OCI-LY7 (cell line): Measurements from ENCODE around the gene QPCTL. TPM values are rescaled to one million over a fixed set of nuclear protein-coding genes. Genes with fewer than 3 reads are reported as not detected.

Experiments used
- BruUV-seq: library from RNA; stranded (reverse); fragments of 400-500 nt; replicated peaks from 2 replicates; lab custom pipeline; 2021; lab: Mats Ljungman, UMichigan
- CTCF ChIA-PET: fragments of 300-600 bp; sonication (Branson Sonifier 250); formaldehyde crosslinking; loops from one replicate; lab custom pipeline; 2022; ENCODE audit warnings: antibody characterized with exemption; ENCODE audit not compliant: unreplicated experiment; lab: Charles Lee
- POLR2A ChIA-PET: fragments of 300-600 bp; sonication (Branson Sonifier 250); formaldehyde crosslinking; loops from one replicate; lab custom pipeline; 2022; ENCODE audit warnings: antibody characterized with exemption; lab: Charles Lee
- DNase-seq: peaks from one replicate; pipeline ENCODE4 v3.0.0-alpha.2; 2015; ENCODE audit warnings: low spot score
- H2AFZ ChIP-seq: fragments of 200-600 bp; sonication (generic), shearing (Covaris generic); 2 replicates; pipeline ENCODE4 v1.6.1; 2014; ENCODE audit warnings: mild to moderate bottlenecking, antibody characterized with exemption, low read length, moderate library complexity
- H3K27ac ChIP-seq: fragments of 200-600 bp; sonication (generic); 2 replicates; pipeline ENCODE4 v1.5.1; 2014; ENCODE audit warnings: mixed run types, low read depth, mild to moderate bottlenecking, moderate library complexity, low read length, inconsistent platforms; ENCODE audit not compliant: poor library complexity, severe bottlenecking
- H3K36me3 ChIP-seq: fragments of 200-600 bp; sonication (generic); 2 replicates; pipeline ENCODE4 v1.6.1; 2014; ENCODE audit warnings: mild to moderate bottlenecking, antibody characterized with exemption, low read length, moderate library complexity, mixed read lengths; ENCODE audit not compliant: insufficient read depth
- H3K4me1 ChIP-seq: fragments of 200-600 bp; sonication (generic); 2 replicates; pipeline ENCODE4 v1.5.1; 2014; ENCODE audit warnings: mild to moderate bottlenecking, low read length; ENCODE audit not compliant: insufficient read depth, poor library complexity, severe bottlenecking
- H3K4me2 ChIP-seq: fragments of 200-600 bp; sonication (generic); 2 replicates; pipeline ENCODE4 v1.6.1; 2014; ENCODE audit warnings: mild to moderate bottlenecking, low read length
- H3K4me3 ChIP-seq: fragments of 200-600 bp; sonication (generic); 2 replicates; pipeline ENCODE4 v1.5.1; 2014; ENCODE audit warnings: mild to moderate bottlenecking, low read depth, low read length; ENCODE audit not compliant: poor library complexity, severe bottlenecking
- H3K79me2 ChIP-seq: fragments of 200-600 bp; sonication (generic); 2 replicates; pipeline ENCODE4 v1.6.1; 2016; ENCODE audit warnings: low read depth, mild to moderate bottlenecking, low read length, moderate library complexity, mixed read lengths; ENCODE audit not compliant: insufficient read depth
- H3K9me2 ChIP-seq: fragments of 200-600 bp; sonication (generic); 2 replicates; pipeline ENCODE4 v1.6.1; 2016; ENCODE audit warnings: mild to moderate bottlenecking, low read length, mixed read lengths; ENCODE audit not compliant: insufficient read depth
- H3K9me3 ChIP-seq: fragments of 200-600 bp; sonication (generic); 2 replicates; pipeline ENCODE4 v1.6.1; 2014; ENCODE audit warnings: mild to moderate bottlenecking, mixed run types, low read length, mixed read lengths
- H4K20me1 ChIP-seq: fragments of 200-600 bp; sonication (generic); 2 replicates; pipeline ENCODE4 v1.6.1; 2014; ENCODE audit warnings: mild to moderate bottlenecking, antibody characterized with exemption, low read length, moderate library complexity, mixed read lengths; ENCODE audit not compliant: insufficient read depth
- EZH2phosphoT487 ChIP-seq: fragments of 200-600 bp; sonication (generic); IDR thresholded peaks from 2 replicates; pipeline ENCODE4 v1.6.1; 2018; ENCODE audit warnings: low read depth, borderline replicate concordance, mild to moderate bottlenecking, mixed run types, antibody characterized with exemption, low read length, moderate library complexity, mixed read lengths
- intact Hi-C: fragments of 100-400 bp; cut with micrococcal nuclease; formaldehyde crosslinking; loops from one replicate; pipeline ENCODE4 v1.10.0; 2022; ENCODE audit not compliant: unreplicated experiment
- total RNA-seq, 2 experiments: library from RNA; depleted of rRNA in 1 of 2; stranded (reverse); fragments of >200 nt in 1 of 2; shearing (Covaris generic) in 1 of 2; gene quantifications; 2 replicates each; pipeline ENCODE4 v1.2.3, GENCODE V29; 2014 to 2022
- TF ChIP-seq, protein P1 (sequence below): fragments of 200-600 bp; sonication (generic); conservative IDR thresholded peaks from 2 replicates; pipeline ENCODE4 v1.5.1; 2014; ENCODE audit warnings: mild to moderate bottlenecking, antibody characterized with exemption, low read length, moderate library complexity, mixed read lengths

Gene QPCTL
- total RNA-seq, 2 experiments from 2014 or later: 24.8 to 26.3 TPM

DNA sequence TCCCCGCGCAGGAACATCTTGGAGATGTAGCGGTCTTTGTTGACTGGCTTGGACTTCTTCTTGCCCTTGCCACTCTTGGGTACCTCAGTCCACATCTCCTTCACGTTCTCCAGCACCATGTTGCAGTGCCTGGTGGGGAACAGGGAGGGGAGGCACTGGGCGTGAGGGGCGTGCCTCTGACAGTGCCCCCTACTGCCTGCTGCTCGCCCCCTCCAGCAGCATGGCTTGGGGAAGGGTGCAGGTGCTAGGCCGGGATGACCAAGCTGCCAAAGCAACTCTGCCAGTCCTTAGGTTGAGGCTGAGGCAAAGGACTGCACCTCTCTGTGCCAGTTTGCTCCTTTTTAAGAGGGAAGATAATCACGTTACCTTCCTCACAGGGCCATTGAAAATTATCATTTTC is 4.9 kb upstream of the QPCTL start:
- TF ChIP-seq, protein P1, sequence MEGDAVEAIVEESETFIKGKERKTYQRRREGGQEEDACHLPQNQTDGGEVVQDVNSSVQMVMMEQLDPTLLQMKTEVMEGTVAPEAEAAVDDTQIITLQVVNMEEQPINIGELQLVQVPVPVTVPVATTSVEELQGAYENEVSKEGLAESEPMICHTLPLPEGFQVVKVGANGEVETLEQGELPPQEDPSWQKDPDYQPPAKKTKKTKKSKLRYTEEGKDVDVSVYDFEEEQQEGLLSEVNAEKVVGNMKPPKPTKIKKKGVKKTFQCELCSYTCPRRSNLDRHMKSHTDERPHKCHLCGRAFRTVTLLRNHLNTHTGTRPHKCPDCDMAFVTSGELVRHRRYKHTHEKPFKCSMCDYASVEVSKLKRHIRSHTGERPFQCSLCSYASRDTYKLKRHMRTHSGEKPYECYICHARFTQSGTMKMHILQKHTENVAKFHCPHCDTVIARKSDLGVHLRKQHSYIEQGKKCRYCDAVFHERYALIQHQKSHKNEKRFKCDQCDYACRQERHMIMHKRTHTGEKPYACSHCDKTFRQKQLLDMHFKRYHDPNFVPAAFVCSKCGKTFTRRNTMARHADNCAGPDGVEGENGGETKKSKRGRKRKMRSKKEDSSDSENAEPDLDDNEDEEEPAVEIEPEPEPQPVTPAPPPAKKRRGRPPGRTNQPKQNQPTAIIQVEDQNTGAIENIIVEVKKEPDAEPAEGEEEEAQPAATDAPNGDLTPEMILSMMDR: 0 out of 2 replicates have a peak, but pooled peaks have one; percentile 33
- no peak for TF ChIP-seq EZH2phosphoT487
- POLR2A ChIA-PET: interaction anchor here (1.0 kb wide), 1 partner anchor 17 kb away, joined by 3 read pairs; no protein-coding TSS in a partner anchor
- no peak for DNase-seq
- no peak overlapping the region for H3K4me3 ChIP-seq
- CTCF ChIA-PET: no interaction called here
- intact Hi-C loops: no loop called here
- no peaks in the 10 kb centered on the region for H3K9me2 ChIP-seq
- H3K27ac ChIP-seq: no peak overlapping the region
- H3K79me2 ChIP-seq: peaks cover 27% of the 10 kb centered on the region
- no TSS peak for BruUV-seq
- H3K9me3 ChIP-seq: no peaks in the 10 kb centered on the region
- peaks cover 5% of the 10 kb centered on the region; the same call in 1 of the 2 replicates for H4K20me1 ChIP-seq
- H3K36me3 ChIP-seq: peaks cover 65% of the 10 kb centered on the region
- no peak overlapping the region for H3K4me2 ChIP-seq
- H3K4me1 ChIP-seq: peaks cover 8% of the 10 kb centered on the region
- H2AFZ ChIP-seq: no peak overlapping the region

DNA sequence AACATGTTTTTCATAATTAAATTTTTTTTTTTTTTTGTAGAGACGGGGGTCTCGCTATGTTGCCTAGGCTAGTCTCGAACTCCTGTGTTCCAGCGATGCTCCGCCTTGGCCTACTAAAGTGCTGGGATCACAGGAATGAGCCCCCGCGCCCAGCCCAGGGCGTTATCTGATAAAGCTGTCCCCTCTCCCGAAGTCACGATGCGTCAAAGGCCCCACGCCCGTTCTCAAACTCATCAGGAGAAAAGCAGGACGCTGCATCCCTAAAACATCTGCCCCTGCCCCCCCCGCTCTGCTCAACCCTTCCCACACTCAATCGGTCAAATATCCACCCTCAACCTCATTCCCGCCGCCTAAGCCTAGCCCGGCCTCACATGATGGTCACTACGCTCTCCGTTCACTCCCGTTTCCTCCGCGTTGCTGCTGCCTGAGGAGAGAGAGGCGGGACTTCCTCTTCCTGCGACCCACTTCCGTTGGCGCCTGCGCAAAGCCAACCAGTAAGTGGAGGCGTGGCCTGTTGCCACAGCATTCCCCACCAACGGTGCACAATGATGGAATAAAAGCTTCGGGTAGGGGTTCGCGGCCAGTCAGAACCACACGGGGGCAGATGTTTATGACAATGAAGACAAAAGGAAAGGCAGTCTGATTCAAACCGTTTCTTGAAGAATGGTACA is 815 bp upstream of the QPCTL start, which contains the start of gene SNRPD2:
SNRPD2 (minus strand) TSS at position 438 of the 671 bp plus-strand sequence; CDS start at position 373, 65 bp downstream.
- Histone ChIP-seq H2AFZ (peak within 1 kb of the TSS; percentile 44; the same call in 1 of the 2 replicates), H3K4me1 (peaks cover 13% of the 10 kb centered on the region), H3K36me3 (peaks cover 57% of the 10 kb centered on the region), H3K79me2 (peaks cover 40% of the 10 kb centered on the region), H4K20me1 (peaks cover 5% of the 10 kb centered on the region; the same call in 1 of the 2 replicates), H3K27ac (peak within 1 kb of the TSS; percentile 72), H3K4me3 (peak within 1 kb of the TSS; percentile 93), H3K9me3 (no peaks in the 10 kb centered on the region), H3K4me2 (peak within 1 kb of the TSS; percentile 82), H3K9me2 (no peaks in the 10 kb centered on the region)
- TF ChIP-seq, protein P1: no peak
- no peak for TF ChIP-seq EZH2phosphoT487
- intact Hi-C loops: loop anchor here (1.0 to 5.0 kb wide), 2 partner anchors 16 to 81 kb away; no protein-coding TSS in a partner anchor
- ChIA-PET CTCF (interaction anchor here (0.6 to 1.3 kb wide), 5 partner anchors 14 to 133 kb away, joined by 3 to 5 read pairs (median 3); partner anchors contain the start of gene GIPR), POLR2A (interaction anchor here (0.6 to 2.3 kb wide), 8 partner anchors 14 to 653 kb away, joined by 3 to 16 read pairs (median 4); partner anchors contain the start of gene CLASRP)
- BruUV-seq: TSS peak; percentile 90
- peak; percentile 96 for DNase-seq
